Upper lobe of left lung (tissue), 6 donors: ENCODE data around the gene CCL2. TPM values are rescaled to one million over a fixed set of nuclear protein-coding genes. Genes with fewer than 3 reads are reported as not detected.
A peak's percentile ranks its signal among the peaks of the same experiment; 100 is the strongest.

Experiments used
- ATAC-seq, 2 donors: fragments of 200-7000 bp; cut with Tn5 transposase; one replicate each; pipeline ENCODE4 v1.9.1; 2022; ENCODE audit warnings: mild to moderate bottlenecking in 2 of 2, moderate library complexity in 2 of 2; ENCODE audit not compliant: low FRiP score in 2 of 2
- DNase-seq, 2 donors: peaks; one replicate each; pipeline ENCODE4 v3.0.0-alpha.2; 2019 to 2020
- H3K27ac ChIP-seq, 4 donors: fragments of 200-600 bp; sonication (generic); one replicate each; pipeline ENCODE4 v1.5.1; 2016 to 2019
- H3K27me3 ChIP-seq, 4 donors: fragments of 200-600 bp; sonication (generic); one replicate each; pipeline ENCODE4 v1.5.1; 2017 to 2019
- H3K36me3 ChIP-seq, 4 donors: fragments of 200-600 bp; sonication (generic); one replicate each; pipeline ENCODE4 v1.5.1; 2016 to 2019
- H3K4me1 ChIP-seq, 4 donors: fragments of 200-600 bp; sonication (generic); one replicate each; pipeline ENCODE4 v1.5.1; 2018 to 2019
- H3K4me3 ChIP-seq, 4 donors: fragments of 200-600 bp; sonication (generic); one replicate each; pipeline ENCODE4 v1.5.1; 2017 to 2019; ENCODE audit warnings: mild to moderate bottlenecking in 2 of 4, moderate library complexity in 1 of 4
- H3K9me3 ChIP-seq, 4 donors: fragments of 200-600 bp; sonication (generic); one replicate each; pipeline ENCODE4 v1.5.1; 2018 to 2019
- CTCF ChIP-seq, 6 experiments: fragments of 450-650 bp in 4 of 6; fragments of 200-600 bp in 2 of 6; sonication (generic) in 2 of 6; IDR thresholded peaks; one replicate each; pipeline ENCODE4 v1.5.1; 2016 to 2019; ENCODE audit warnings: antibody characterized with exemption in 6 of 6
- EP300 ChIP-seq, 4 donors: sonication (generic); formaldehyde crosslinking; IDR thresholded peaks; one replicate each; pipeline ENCODE4 v1.5.1; 2017; ENCODE audit warnings: antibody characterized with exemption in 4 of 4, control low read depth in 2 of 4
- POLR2A ChIP-seq, 4 donors: fragments of 450-650 bp; IDR thresholded peaks; one replicate each; pipeline ENCODE4 v1.5.1; 2016 to 2017; ENCODE audit warnings: antibody characterized with exemption in 4 of 4, mild to moderate bottlenecking in 2 of 4
- POLR2AphosphoS5 ChIP-seq, 2 donors: sonication (generic); formaldehyde crosslinking; IDR thresholded peaks; one replicate each; pipeline ENCODE4 v1.5.1; 2017; ENCODE audit warnings: antibody characterized with exemption in 2 of 2
- WGBS, 2 donors: methylation state at CpG; one replicate each; pipeline ENCODE4 v1.1.5; 2017 to 2018; 5-methylcytosine and 5-hydroxymethylcytosine counted together
- total RNA-seq, 6 donors: library from RNA; depleted of rRNA in 4 of 6; stranded (reverse); fragments of >200 nt in 4 of 6; gene quantifications; one replicate each; pipeline versions ENCODE4 v1.1.0 to v1.2.1, GENCODE V29; 2016 to 2021
- donor health status: DM: no; HTN: no; CAD: no; lungs with moderate emphysema.
- donor health status: DM: no; HTN: yes; CAD: no; lungs with severe emphysema.

Gene CCL2
- total RNA-seq, 6 donors from 2014 or later, result 11.5 to 100.0 (median 15.6) TPM

GRCh38 chr17:34248511-34249024, 6.5 kb upstream of the CCL2 start:
- no peaks in the 10 kb centered on the region for H3K36me3 ChIP-seq
- ATAC-seq (peak in 1 of 2 donors; percentile 63), DNase-seq (peak in 1 of 2 donors; percentile 30)
- 38% methylated on average over 6 of the region's 6 CpGs for WGBS, 2 donors
- H3K4me1 ChIP-seq, result peaks cover 63 to 70% (median 68%) of the 10 kb centered on the region in 4 donors
- no peaks in the 10 kb centered on the region for H3K9me3 ChIP-seq
- H3K4me3 ChIP-seq, result no peak overlapping the region
- TF ChIP-seq EP300 (IDR thresholded peaks at IDR 0.05), result no peak
- no peak for TF ChIP-seq CTCF (IDR thresholded peaks at IDR 0.05)
- TF ChIP-seq POLR2AphosphoS5 (IDR thresholded peaks at IDR 0.05), result no peak
- no peak for TF ChIP-seq POLR2A (IDR thresholded peaks at IDR 0.05)
- peak overlapping the region; percentile 8 to 68 (median 33) for H3K27ac ChIP-seq
- no peaks in the 10 kb centered on the region for H3K27me3 ChIP-seq

GRCh38 chr17:34249061-34249460, 6.0 kb upstream of the CCL2 start:
- no peaks in the 10 kb centered on the region for H3K9me3 ChIP-seq
- peaks cover 66 to 73% (median 69%) of the 10 kb centered on the region in 4 donors for H3K4me1 ChIP-seq
- no peaks in the 10 kb centered on the region for H3K36me3 ChIP-seq
- WGBS, 2 donors, result 45 to 59% methylated on average over 1 of the region's 1 CpG
- H3K27ac ChIP-seq, result peak overlapping the region; percentile 8 to 68 (median 33)
- TF ChIP-seq EP300 (IDR thresholded peaks at IDR 0.05) (no peak), POLR2AphosphoS5 (IDR thresholded peaks at IDR 0.05) (no peak), CTCF (IDR thresholded peaks at IDR 0.05) (no peak), POLR2A (IDR thresholded peaks at IDR 0.05) (no peak)
- no peak overlapping the region for H3K4me3 ChIP-seq
- H3K27me3 ChIP-seq, result no peaks in the 10 kb centered on the region
- ATAC-seq (no peak), DNase-seq (no peak)

GRCh38 chr17:34249478-34249877, 5.6 kb upstream of the CCL2 start:
- Histone ChIP-seq H3K36me3 (no peaks in the 10 kb centered on the region), H3K27me3 (no peaks in the 10 kb centered on the region), H3K4me1 (peaks cover 68 to 77% (median 72%) of the 10 kb centered on the region in 4 donors), H3K27ac (peak overlapping the region; percentile 8 to 68 (median 33)), H3K9me3 (no peaks in the 10 kb centered on the region), H3K4me3 (no peak overlapping the region)
- ATAC-seq (no peak), DNase-seq (peak in 1 of 2 donors; percentile 55)
- 38 to 50% methylated on average over 1 of the region's 1 CpG for WGBS, 2 donors
- TF ChIP-seq POLR2AphosphoS5 (IDR thresholded peaks at IDR 0.05) (no peak), EP300 (IDR thresholded peaks at IDR 0.05) (no peak), POLR2A (IDR thresholded peaks at IDR 0.05) (no peak), CTCF (IDR thresholded peaks at IDR 0.05) (no peak)

- peaks cover 74 to 90% (median 82%) of the 10 kb centered on the region in 4 donors for H3K4me1 ChIP-seq
- TF ChIP-seq EP300 (IDR thresholded peaks at IDR 0.05) (no peak), POLR2A (IDR thresholded peaks at IDR 0.05) (no peak), POLR2AphosphoS5 (IDR thresholded peaks at IDR 0.05) (no peak), CTCF (IDR thresholded peaks at IDR 0.05) (no peak)
- DNase-seq (no peak), ATAC-seq (no peak)
- H3K4me3 ChIP-seq, result no peak overlapping the region
- no peaks in the 10 kb centered on the region for H3K36me3 ChIP-seq
- no peak overlapping the region for H3K27ac ChIP-seq
- no peaks in the 10 kb centered on the region for H3K9me3 ChIP-seq
- no peaks in the 10 kb centered on the region for H3K27me3 ChIP-seq
- 91 to 95% methylated on average over 3 of the region's 3 CpGs for WGBS, 2 donors
Observed at GRCh38 chr17:34251186-34251585, 3.9 kb upstream of the CCL2 start.

GRCh38 chr17:34252095-34252443, 3.0 kb upstream of the CCL2 start:
- no peaks in the 10 kb centered on the region for H3K27me3 ChIP-seq
- 32 to 44% methylated on average over 5 of the region's 5 CpGs for WGBS, 2 donors
- H3K27ac ChIP-seq, result peak overlapping the region; percentile 39 to 80 (median 70)
- H3K36me3 ChIP-seq, result no peaks in the 10 kb centered on the region
- DNase-seq, result peak in 1 of 2 donors; percentile 33
- no peak overlapping the region for H3K4me3 ChIP-seq
- peaks cover 79 to 93% (median 83%) of the 10 kb centered on the region in 4 donors for H3K4me1 ChIP-seq
- H3K9me3 ChIP-seq, result no peaks in the 10 kb centered on the region
- TF ChIP-seq CTCF (IDR thresholded peaks at IDR 0.05), result no peak
- no peak for TF ChIP-seq POLR2AphosphoS5 (IDR thresholded peaks at IDR 0.05)
- no peak for TF ChIP-seq POLR2A (IDR thresholded peaks at IDR 0.05)
- no peak for TF ChIP-seq EP300 (IDR thresholded peaks at IDR 0.05)
- ATAC-seq, result peak in 1 of 2 donors; percentile 53
